ENCODE results near the gene SLC25A4.
A peak's percentile ranks its signal among the peaks of the same experiment; 100 is the strongest.

The SLC25A4 gene

GRCh38 chr4:185122681-185123345, 20.3 kb upstream of the SLC25A4 start:
- DNase-seq: no peak

DNA sequence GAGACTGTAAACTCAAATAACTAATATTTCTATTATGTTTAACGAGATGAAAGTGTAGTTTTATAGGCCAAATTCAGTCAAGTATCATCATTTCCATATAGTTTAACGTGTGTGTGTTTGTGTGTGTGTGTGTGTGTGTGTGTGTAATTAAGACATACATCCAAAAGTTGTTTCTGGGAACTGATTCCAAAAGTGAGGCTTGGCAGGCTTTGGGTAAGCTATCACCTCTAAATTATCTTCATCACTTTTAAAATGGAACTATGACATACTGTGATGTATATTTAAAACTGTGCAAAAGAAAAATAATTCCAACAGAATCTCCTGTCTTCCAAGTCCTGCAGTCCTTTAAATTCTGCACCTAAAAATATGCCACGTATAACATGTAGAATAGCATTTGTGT, 19.1 kb upstream of the SLC25A4 start:
- DNase-seq: no peak

GRCh38 chr4:185127021-185127925, 15.8 kb upstream of the SLC25A4 start:
- peak; percentile 28 for DNase-seq

- peak; percentile 51 for DNase-seq
These were observed 14.6 kb upstream of the SLC25A4 start for GRCh38 chr4:185128272-185129119.

DNA sequence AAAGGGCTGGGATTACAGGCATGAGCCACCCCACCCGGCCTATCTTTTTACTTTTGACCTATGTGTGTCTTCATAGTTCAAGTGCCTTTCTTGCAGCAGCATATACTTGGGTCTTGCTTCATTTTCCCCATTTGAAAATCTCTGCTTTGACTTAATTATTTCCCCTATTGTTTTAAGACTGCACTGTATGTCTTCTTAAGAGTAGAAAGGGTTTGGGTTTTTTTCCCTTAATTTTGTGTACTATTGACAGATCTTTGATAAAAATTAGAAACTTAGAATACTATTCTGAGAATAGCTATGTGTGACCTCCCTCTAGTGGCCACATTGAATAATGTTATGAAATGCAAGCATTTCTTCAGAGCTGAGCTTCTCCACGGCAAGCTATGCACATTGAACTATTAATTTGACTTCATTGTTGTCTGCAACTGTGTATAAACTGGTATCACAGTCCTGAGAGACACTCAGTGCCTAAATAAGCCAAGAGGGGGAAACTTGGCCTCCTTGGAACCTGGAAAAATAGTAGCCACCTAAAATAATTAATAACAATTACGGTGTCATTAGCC, 8.7 kb upstream of the SLC25A4 start:
- DNase-seq: no peak

DNA sequence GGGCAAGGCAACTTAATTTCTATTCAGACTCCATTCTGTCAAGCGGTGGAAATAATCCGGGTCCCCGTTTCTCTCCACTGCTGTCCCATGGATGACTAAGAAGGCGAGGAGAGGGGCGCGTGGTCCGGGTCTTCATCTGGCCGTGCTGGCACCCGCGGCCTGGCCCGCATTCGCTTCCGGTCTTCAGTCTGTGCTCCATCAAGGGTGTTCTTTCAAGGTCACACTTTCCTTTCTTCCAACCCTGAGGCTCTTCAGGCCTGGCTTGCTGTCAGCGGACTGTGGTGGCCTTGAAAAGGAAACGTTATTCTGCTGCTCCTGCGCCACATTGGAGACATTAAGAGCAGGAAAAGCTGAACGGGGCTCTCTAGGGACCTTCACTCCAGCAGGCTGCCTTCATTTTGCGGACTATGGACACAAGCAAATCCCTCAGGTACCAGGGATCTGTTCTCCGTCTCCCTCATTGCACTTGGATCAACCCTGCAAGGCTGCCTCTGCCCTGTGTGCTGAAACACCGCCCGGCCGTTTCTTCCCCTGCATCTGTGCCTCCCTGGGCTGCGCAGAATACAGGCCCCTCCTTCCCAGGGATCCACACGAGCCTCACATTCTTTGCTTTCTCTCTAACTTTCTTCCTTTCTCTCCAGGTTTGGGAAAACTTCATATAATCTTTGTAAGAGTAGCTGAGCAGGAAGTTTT, 5.7 kb upstream of the SLC25A4 start:
- no peak for DNase-seq

DNA sequence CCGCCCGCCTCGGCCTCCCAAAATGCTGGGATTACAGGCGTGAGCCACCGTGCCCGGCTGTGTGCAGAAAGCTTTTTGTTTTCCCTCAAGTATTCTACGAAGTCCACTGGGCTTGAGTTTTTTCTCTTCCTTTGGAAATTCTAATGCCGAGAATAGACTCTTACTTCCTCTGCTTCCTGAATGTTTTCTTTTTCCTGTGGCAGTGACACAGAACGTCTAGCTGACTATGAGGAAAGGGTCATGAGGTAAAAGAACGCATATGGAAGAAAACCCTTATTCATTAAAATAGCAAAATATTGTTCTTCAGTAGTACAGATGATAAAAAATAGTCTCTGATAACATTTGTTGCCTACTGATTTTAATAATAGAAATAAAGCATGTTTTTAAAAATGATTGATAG, 4.9 kb upstream of the SLC25A4 start:
- no peak for DNase-seq

- DNase-seq: no peak
These were observed 3.3 kb upstream of the SLC25A4 start for GRCh38 chr4:185139736-185140135.

DNA sequence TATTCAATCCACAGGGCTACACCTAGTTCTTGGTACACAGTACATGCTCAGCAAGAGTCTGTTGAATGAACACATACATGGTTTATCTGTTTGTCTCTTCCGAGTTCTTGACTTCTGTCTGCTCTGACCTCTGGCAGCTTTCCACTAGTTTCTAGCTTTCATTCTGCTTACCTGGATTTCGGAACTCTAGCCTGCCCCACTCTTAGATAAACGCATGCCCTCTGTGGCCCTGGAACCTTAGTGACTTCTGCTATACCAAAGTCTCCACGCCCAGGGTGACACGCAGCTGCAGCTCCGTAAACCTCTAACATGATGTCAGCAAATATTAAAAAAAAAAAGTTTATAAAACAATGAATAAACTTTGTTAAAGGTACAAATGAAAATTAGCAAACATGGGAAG, 1.3 kb upstream of the SLC25A4 start:
- DNase-seq: no peak

DNA sequence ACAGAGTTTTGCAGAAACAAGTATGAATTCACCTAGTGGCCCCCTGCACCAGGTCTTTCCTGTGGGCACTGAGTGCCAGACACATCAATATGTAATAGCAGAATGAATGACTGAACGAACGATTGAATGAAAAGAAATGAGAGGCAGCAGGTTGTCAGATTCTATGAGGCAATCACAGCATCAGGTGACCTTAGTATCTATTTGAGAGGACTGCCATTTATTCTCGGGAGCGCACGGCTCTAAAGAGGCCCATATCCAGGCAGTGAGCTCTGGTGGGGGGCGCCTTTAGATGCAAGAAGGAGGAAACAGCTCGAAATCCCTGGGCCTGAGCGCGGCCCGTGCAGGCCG, 528 bp upstream of the SLC25A4 start:
- no peak for DNase-seq

DNA sequence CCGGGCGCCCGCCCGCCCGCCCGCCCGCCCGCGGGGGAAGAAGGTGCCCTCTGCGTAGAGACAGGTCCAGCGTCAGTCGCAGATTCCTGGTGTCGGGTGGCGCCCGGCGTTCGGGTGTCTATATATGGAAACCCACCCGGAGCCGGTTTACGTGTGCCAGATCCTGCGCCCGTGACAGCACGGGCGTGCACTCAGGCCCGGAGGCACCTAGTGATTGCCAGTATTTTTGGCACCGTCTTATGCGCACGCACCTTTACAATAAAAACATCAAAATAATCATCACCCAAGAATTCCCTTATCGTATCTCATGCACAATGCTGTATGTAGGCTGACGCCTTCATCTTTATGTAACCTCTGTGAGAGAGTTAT, 519 bp downstream of the SLC25A4 start:
- DNase-seq: no peak

- DNase-seq: no peak
These were observed 1.7 kb downstream of the SLC25A4 start for GRCh38 chr4:185144601-185145240.

DNA sequence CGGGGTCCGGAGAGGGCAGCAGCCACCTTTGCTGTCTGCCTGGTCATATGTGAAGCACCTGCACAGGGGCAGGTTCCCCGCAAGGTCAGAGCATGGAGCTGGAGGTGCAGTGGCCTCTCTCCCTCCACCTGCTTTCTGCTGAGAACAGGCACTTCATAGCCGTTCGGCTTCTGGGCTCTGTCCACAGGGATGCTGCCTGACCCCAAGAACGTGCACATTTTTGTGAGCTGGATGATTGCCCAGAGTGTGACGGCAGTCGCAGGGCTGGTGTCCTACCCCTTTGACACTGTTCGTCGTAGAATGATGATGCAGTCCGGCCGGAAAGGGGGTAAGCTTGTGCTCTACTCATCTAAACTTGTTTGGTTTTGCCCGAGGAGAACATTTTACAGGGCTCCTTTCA, 2.5 kb downstream of the SLC25A4 start:
- DNase-seq: no peak

DNA sequence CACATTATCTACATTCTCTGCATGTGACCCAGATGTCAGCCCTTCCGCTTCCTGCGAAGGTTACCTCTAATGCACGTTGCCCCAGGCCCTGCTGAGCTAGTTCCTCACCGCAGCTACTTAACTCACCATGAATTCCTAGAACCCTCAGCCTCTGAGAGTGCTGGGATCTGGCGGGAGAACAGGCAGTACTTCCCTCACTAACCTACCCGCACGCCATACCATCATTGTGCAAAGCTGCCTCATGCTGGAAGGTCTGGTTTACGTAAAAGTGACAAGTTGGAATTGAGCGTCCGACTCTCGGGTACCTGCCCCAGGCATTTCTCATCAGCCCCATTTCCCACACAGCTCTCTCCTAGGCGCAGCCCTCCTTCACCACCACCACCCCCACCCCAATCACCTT, 6.3 kb downstream of the SLC25A4 start:
- no peak for DNase-seq

GRCh38 chr4:185151296-185151695, 8.2 kb downstream of the SLC25A4 start:
- no peak for DNase-seq

GRCh38 chr4:185165605-185166063, 22.6 kb downstream of the SLC25A4 start:
- no peak for DNase-seq

DNA sequence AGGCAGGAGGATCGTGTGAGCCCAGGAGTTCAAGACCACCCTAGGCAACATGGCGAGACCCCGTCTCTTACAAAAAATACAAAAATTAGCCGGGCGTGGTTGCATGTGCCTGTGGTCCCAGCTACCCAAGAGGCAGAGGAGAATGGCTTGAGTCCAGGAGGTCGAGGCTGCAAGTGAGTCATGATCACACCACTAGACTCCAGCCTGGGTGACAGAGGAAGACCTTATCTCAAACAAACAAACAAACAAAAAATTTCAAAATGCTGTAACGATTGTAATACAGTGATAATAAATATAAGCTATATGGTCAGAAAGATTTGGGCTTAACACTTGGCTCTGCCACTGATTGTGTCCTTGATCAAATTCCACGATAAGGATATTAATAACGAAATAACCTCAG, 24.2 kb downstream of the SLC25A4 start:
- DNase-seq: no peak

DNA sequence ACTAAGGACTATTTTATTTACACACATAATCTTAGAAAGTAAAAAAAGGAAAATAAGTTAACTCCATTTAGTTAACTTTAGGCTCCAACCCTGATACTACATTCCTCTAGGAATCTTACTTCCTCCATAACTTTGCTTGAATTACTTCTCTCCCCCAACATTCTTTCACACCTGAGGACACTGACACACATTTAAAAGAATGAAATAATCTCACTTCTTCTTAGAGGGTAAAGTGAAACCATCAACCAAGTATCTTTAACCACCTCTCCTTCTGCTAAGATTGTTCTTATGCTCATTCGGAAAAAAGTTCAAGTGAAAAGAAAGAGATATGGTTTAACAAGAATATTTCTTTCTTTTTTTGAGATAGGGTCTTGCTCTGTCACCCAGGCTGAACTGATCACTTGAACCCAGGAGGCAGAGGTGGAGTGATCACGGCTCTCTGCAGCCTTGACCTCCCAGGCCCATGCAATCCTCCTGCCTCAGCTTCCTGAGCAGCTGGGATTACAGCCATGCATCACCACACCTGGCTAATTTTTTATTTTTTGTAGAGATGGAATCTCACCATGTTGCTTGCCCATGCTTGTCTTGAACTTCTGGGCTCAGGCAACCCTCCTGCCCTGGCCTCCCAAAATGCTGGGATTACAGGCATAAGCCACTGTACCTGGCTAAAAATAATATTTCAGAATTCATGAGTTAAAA, 28.5 kb downstream of the SLC25A4 start:
- DNase-seq: no peak

DNA sequence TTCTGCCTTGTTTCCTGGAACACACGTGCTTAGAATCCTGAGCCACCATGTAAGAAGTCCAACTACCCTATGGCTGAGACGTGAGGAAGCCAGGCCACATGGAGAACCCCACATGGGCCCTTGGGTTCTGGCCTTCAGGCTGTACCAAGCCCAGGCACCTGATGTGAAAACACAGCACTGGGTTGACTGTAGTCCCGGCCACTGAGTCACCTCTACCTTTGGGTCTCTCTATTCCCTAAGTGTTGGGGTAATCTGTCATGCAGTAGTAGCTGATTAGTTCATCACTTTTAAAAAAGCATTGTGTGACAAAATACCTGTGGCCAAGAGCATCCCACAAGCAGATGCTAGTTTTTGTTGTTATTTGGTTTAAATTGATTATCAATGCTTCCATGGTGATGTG, 36.4 kb downstream of the SLC25A4 start:
- DNase-seq: no peak

DNA sequence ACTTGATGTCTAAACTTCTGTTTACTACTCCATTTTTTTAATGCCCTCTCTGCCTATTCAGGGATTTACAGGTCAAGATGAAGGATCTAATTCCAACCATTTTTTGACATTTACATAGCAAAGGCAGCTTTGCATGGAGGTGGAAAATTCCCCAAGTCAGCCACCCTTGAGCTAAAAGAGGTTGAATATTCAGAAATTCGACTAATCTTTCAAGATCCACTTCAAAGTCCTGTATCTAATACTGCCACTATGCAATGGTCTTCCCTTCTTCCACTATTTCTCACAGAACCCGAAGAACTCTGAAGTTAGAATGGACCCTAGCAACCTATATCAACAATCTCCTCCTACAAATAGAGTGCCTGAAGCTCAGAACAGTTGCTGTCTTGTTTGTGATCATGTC, 39.2 kb downstream of the SLC25A4 start:
- DNase-seq: no peak

DNA sequence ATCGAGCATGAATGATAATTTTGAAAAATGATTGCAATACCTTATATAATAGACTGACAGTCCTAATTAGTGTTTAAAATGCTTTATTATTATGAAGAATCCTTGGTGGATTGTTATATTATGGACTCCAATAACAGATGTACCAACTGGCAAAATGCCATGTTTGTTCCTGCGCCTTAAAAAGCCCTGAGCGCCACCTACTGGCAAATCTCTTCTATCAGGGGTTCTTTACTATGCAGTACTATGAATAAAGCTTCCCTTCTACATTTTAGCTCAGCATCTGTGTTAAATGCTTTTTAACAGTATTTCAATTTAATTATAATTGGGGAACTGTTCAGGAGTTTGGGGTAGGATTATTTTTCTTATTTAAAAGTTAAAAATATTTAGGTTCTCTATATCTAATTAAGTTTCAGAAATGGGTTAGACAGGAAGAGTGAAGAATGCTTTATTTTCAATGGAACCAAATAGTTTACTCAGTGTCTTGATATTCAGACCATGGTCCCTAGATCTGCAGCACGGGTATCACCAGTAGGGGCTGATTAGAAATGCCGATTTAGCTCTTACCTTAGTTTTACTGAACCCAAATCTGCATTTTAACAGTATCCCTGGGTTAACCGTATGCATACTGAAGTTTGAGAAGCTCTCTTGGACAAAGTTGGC, 40.7 kb downstream of the SLC25A4 start:
- peak; percentile 63 for DNase-seq
